Progenitor cell of endocrine pancreas (in vitro differentiated cells): ENCODE measurements around the gene NKX6-2. TPM values are rescaled to one million over a fixed set of nuclear protein-coding genes. Genes with fewer than 3 reads are reported as not detected.

ENCODE experiments used
- DNase-seq: peaks from one replicate; pipeline ENCODE4 v3.0.0; 2021; ENCODE audit warnings: low spot score; ENCODE audit not compliant: unreplicated experiment
- H3K27ac Mint-ChIP-seq: 2 replicates; pipeline ENCODE4 v1.8.0; 2021; ENCODE audit warnings: mild to moderate bottlenecking, moderate library complexity, mixed read lengths
- H3K27me3 Mint-ChIP-seq: 2 replicates; pipeline ENCODE4 v1.8.0; 2021; ENCODE audit warnings: mixed read lengths
- H3K36me3 Mint-ChIP-seq: 2 replicates; pipeline ENCODE4 v1.8.0; 2022; ENCODE audit warnings: mixed read lengths; ENCODE audit not compliant: insufficient read depth
- H3K4me1 Mint-ChIP-seq: 2 replicates; pipeline ENCODE4 v1.8.0; 2021; ENCODE audit warnings: low read depth, mixed read lengths
- H3K4me3 Mint-ChIP-seq: 2 replicates; pipeline ENCODE4 v1.8.0; 2021; ENCODE audit warnings: low read depth, mild to moderate bottlenecking, moderate library complexity, mixed read lengths
- H3K9me3 Mint-ChIP-seq: 2 replicates; pipeline ENCODE4 v1.8.0; 2021; ENCODE audit warnings: low read depth, mixed read lengths
- total RNA-seq: library from RNA; stranded (reverse); gene quantifications from 2 replicates; pipeline ENCODE4 v1.2.1, GENCODE V29; 2021
- TF ChIP-seq, protein P1 (sequence below): fragments of 200-600 bp; sonication (generic); IDR thresholded peaks from one replicate; pipeline ENCODE4 v1.5.0; 2021; ENCODE audit warnings: antibody characterized with exemption, mild to moderate bottlenecking; ENCODE audit not compliant: unreplicated experiment

NKX6-2 gene
- total RNA-seq, 1 donor from 2014 or later, result 43.9 TPM

DNA sequence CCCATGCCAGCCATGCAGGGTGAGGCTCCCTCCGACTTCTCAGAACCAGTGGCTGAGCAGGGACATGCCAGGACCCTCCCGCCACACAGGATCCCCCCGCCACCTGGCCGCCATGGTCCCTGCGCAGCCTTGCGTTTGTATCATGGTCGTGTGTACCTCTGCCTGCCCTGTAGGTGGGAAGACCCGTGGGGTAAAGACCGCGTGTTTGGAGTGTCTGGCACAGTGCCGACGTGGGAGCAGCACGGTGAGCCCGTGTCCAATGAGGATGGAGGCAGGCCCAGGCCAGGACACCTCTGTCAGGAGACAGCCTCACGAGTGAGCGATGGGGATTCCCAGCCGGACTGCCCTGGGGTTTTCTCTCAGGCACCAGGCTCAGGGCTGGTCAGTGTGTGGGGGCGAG is 31.9 kb downstream of the NKX6-2 start:
- peaks cover 22% of the 10 kb centered on the region for H3K4me1 Mint-ChIP-seq
- peak overlapping the region; percentile 49 for H3K27ac Mint-ChIP-seq
- no peak overlapping the region for H3K4me3 Mint-ChIP-seq

DNA sequence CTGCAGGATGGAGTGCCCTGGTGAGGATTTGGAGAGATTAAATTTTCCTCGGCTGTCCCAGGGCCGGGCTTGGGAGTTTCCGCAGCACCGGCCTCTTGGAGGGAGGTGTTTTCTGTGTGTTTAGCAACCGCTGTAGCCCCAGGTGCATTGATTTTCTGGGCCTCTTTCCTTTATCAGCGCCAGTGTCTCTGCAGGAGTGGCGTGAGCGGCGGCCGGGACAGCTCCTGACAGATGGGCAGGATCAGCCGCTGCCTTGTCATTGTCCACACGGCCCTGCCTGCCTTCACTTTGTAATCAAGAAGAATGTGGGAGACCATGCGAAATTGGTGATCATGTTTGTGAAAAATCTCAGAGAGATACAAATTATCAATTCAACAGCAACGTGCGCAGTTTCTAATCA is 32.4 kb downstream of the NKX6-2 start:
- Mint-ChIP-seq H3K4me1 (peaks cover 22% of the 10 kb centered on the region), H3K27me3 (no peaks in the 10 kb centered on the region), H3K27ac (peak overlapping the region; percentile 87), H3K9me3 (peaks cover 3% of the 10 kb centered on the region), H3K36me3 (peaks cover 21% of the 10 kb centered on the region), H3K4me3 (peak overlapping the region; percentile 27)
- no peak for DNase-seq
- TF ChIP-seq, protein P1, sequence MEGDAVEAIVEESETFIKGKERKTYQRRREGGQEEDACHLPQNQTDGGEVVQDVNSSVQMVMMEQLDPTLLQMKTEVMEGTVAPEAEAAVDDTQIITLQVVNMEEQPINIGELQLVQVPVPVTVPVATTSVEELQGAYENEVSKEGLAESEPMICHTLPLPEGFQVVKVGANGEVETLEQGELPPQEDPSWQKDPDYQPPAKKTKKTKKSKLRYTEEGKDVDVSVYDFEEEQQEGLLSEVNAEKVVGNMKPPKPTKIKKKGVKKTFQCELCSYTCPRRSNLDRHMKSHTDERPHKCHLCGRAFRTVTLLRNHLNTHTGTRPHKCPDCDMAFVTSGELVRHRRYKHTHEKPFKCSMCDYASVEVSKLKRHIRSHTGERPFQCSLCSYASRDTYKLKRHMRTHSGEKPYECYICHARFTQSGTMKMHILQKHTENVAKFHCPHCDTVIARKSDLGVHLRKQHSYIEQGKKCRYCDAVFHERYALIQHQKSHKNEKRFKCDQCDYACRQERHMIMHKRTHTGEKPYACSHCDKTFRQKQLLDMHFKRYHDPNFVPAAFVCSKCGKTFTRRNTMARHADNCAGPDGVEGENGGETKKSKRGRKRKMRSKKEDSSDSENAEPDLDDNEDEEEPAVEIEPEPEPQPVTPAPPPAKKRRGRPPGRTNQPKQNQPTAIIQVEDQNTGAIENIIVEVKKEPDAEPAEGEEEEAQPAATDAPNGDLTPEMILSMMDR, result no peak

More for the DNA sequence above, 31.9 kb downstream of the NKX6-2 start:
- no peak for DNase-seq
- peaks cover 3% of the 10 kb centered on the region for H3K9me3 Mint-ChIP-seq
- no peaks in the 10 kb centered on the region for H3K27me3 Mint-ChIP-seq
- TF ChIP-seq, protein P1, result no peak
- H3K36me3 Mint-ChIP-seq, result peaks cover 24% of the 10 kb centered on the region

GRCh38 chr10:132752961-132753360 is 33.0 kb downstream of the NKX6-2 start:
- Mint-ChIP-seq H3K36me3 (peaks cover 21% of the 10 kb centered on the region), H3K4me1 (peaks cover 24% of the 10 kb centered on the region), H3K9me3 (peaks cover 3% of the 10 kb centered on the region), H3K4me3 (no peak overlapping the region), H3K27ac (peak overlapping the region; percentile 41), H3K27me3 (peaks cover 2% of the 10 kb centered on the region)
- DNase-seq, result no peak
- TF ChIP-seq, protein P1, result no peak

- no peak overlapping the region for H3K4me3 Mint-ChIP-seq
- peaks cover 2% of the 10 kb centered on the region for H3K27me3 Mint-ChIP-seq
- peaks cover 24% of the 10 kb centered on the region for H3K4me1 Mint-ChIP-seq
- H3K9me3 Mint-ChIP-seq, result peaks cover 2% of the 10 kb centered on the region
- TF ChIP-seq, protein P1, result no peak
- H3K36me3 Mint-ChIP-seq, result peaks cover 20% of the 10 kb centered on the region
- H3K27ac Mint-ChIP-seq, result no peak overlapping the region
- DNase-seq, result no peak
Measured at GRCh38 chr10:132752378-132752777, 33.6 kb downstream of the NKX6-2 start.

- TF ChIP-seq, protein P1, result no peak
- no peaks in the 10 kb centered on the region for H3K9me3 Mint-ChIP-seq
- no peak for DNase-seq
- peaks cover 26% of the 10 kb centered on the region for H3K4me1 Mint-ChIP-seq
- H3K27ac Mint-ChIP-seq, result no peak overlapping the region
- H3K27me3 Mint-ChIP-seq, result peaks cover 2% of the 10 kb centered on the region
- no peak overlapping the region for H3K4me3 Mint-ChIP-seq
- peaks cover 12% of the 10 kb centered on the region for H3K36me3 Mint-ChIP-seq
Measured at GRCh38 chr10:132750936-132751335, 35.0 kb downstream of the NKX6-2 start.
